Keratinocyte (primary cell): ENCODE results near the gene HLF. TPM values are rescaled to one million over a fixed set of nuclear protein-coding genes. Genes with fewer than 3 reads are reported as not detected.

Source experiments
- DNase-seq: peaks from one replicate; pipeline ENCODE4 v3.0.0-alpha.2; 2011; ENCODE audit warnings: low read depth, missing footprints, low spot score
- FAIRE-seq: peaks from 2 replicates; lab custom pipeline; 2011; peaks lifted over from hg19 to GRCh38; lab: Jason Lieb, UNC
- H2AFZ ChIP-seq: 2 replicates; pipeline ENCODE4 v1.6.0; 2012; ENCODE audit warnings: low read length, control low read depth, inconsistent platforms; ENCODE audit not compliant: control insufficient read depth
- H3K27ac ChIP-seq: 2 replicates; pipeline ENCODE4 v1.5.1; 2011; ENCODE audit warnings: low read length; ENCODE audit not compliant: control insufficient read depth, insufficient read depth
- H3K27me3 ChIP-seq: 3 replicates; pipeline ENCODE4 v1.6.0; 2011; ENCODE audit warnings: low read length; ENCODE audit not compliant: control insufficient read depth, insufficient read depth; ENCODE audit errors: extremely low read depth
- H3K36me3 ChIP-seq, 2 experiments: 2 replicates in 1 of 2; 3 replicates in 1 of 2; pipeline ENCODE4 v1.5.1; 2011; ENCODE audit warnings: low read length in 2 of 2, mild to moderate bottlenecking in 1 of 2; ENCODE audit not compliant: control insufficient read depth in 2 of 2, insufficient read depth in 2 of 2; ENCODE audit errors: extremely low read depth in 1 of 2
- H3K4me1 ChIP-seq: 3 replicates; pipeline ENCODE4 v1.5.1; 2011; ENCODE audit warnings: low read length; ENCODE audit not compliant: control insufficient read depth, insufficient read depth; ENCODE audit errors: extremely low read depth
- H3K4me2 ChIP-seq: 3 replicates; pipeline ENCODE4 v1.6.0; 2011; ENCODE audit warnings: low read depth, low read length; ENCODE audit not compliant: control insufficient read depth, insufficient read depth; ENCODE audit errors: extremely low read depth
- H3K4me3 ChIP-seq, 3 experiments: fragments of 200-600 bp in 1 of 3; sonication (generic) in 1 of 3; 2 replicates in 2 of 3; 3 replicates in 1 of 3; pipeline ENCODE4 v1.5.1; 2011 to 2016; ENCODE audit warnings: low read length in 3 of 3, mild to moderate bottlenecking in 3 of 3, control low read depth in 2 of 3, inconsistent platforms in 1 of 3, low read depth in 1 of 3, mixed read lengths in 1 of 3, mixed run types in 1 of 3, moderate library complexity in 1 of 3; ENCODE audit not compliant: control insufficient read depth in 2 of 3, insufficient read depth in 2 of 3; ENCODE audit errors: extremely low read depth in 1 of 3
- H3K79me2 ChIP-seq: 2 replicates; pipeline ENCODE4 v1.6.0; 2012; ENCODE audit warnings: low read length; ENCODE audit not compliant: control insufficient read depth, insufficient read depth
- H3K9ac ChIP-seq: 3 replicates; pipeline ENCODE4 v1.6.0; 2011; ENCODE audit warnings: low read length; ENCODE audit not compliant: control insufficient read depth, insufficient read depth; ENCODE audit errors: extremely low read depth
- H3K9me1 ChIP-seq: 3 replicates; pipeline ENCODE4 v1.6.0; 2011; ENCODE audit warnings: low read length; ENCODE audit not compliant: control insufficient read depth, insufficient read depth; ENCODE audit errors: extremely low read depth
- H3K9me3 ChIP-seq: 2 replicates; pipeline ENCODE4 v1.5.1; 2012; ENCODE audit warnings: low read depth, low read length; ENCODE audit not compliant: control insufficient read depth
- H4K20me1 ChIP-seq: 3 replicates; pipeline ENCODE4 v1.6.0; 2011; ENCODE audit warnings: low read length; ENCODE audit not compliant: control insufficient read depth, insufficient read depth; ENCODE audit errors: extremely low read depth
- EZH2 ChIP-seq: IDR thresholded peaks from one replicate; pipeline ENCODE4 v1.6.1; 2012; ENCODE audit warnings: inconsistent platforms, mild to moderate bottlenecking, low read length, moderate library complexity
- dilution Hi-C: fragments of 300-500 bp; cut with MboI; formaldehyde crosslinking; loops from one replicate; pipeline ENCODE4 v1.7.0; 2020; ENCODE audit warnings: low sequenced_read_pairs; ENCODE audit not compliant: extremely low pct_ligation_motif_present
- polyA plus RNA-seq, 5 experiments: library from polyadenylated mRNA; depleted of rRNA in 3 of 5; stranded (reverse) in 3 of 5; stranded (forward) in 1 of 5; unstranded in 1 of 5; fragments of >200 nt; gene quantifications; 1 replicate in 1 of 5; 2 replicates in 3 of 5; 3 replicates in 1 of 5; pipeline versions ENCODE4 v1.2.1 to v1.2.3, GENCODE V29; 2011 to 2012; ENCODE audit warnings: missing spikeins in 2 of 5, low read depth in 1 of 5, low replicate concordance in 1 of 5
- TF ChIP-seq, protein P1 (sequence below), 3 experiments: IDR thresholded peaks in 1 of 3; conservative IDR thresholded peaks in 1 of 3; optimal IDR thresholded peaks in 1 of 3; 2 replicates in 2 of 3; 3 replicates in 1 of 3; pipeline versions ENCODE3 to v1.5.1; 2011; ENCODE audit warnings: low read length in 3 of 3, mild to moderate bottlenecking in 3 of 3, moderate library complexity in 2 of 3, control low read depth in 1 of 3, inconsistent platforms in 1 of 3; ENCODE audit not compliant: insufficient read depth in 2 of 3; ENCODE audit errors: extremely low read depth in 1 of 3

Gene HLF
- polyA plus RNA-seq, 1 donor (not counting 4 experiments of a cell fraction or from before 2014, with no cell fraction given): 0.21 TPM

DNA sequence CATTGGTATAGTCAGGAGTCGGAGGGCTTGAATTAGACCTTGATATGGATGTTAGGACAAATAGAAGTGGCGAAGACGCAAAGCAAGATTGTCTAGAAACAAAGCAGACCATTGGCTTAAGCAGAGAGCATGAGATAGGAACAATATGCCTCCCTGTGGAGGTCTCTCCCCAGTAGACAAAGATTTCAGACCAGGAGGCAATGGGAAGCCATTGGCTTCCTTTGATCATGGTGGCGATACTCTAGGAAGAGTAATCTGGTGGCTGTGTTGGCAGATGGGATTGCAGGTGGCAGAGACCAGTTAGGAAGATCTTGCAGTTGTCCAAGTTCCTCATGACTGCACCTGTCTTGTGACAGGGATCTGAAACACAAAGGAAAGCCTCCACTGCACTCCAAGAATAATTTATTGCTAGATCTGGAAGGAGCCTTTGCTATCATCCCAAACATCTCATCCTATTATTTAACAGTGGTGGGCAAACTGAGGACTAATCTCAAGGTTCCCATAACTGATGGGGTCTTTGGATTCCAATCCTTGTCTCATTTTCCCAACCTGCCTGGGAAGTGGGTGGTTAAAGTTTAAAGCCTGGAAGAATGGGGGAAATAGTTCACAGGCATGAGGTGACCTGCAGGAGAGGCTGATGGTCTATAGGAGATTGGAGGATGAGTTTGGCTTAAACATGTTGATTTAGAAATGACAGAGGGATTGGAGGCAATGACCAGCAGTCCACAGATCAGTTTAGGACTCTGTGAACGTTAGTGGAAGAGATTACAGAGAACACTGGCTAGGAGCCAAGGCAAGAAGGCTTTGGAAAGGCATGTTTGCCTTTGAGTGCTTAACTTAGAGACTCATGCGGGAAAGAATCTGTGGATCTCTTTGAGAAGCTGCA, 37.0 kb downstream of the HLF start:
- Histone ChIP-seq H3K79me2 (no peaks in the 10 kb centered on the region), H3K27me3 (no peaks in the 10 kb centered on the region), H4K20me1 (no peaks in the 10 kb centered on the region), H3K9me1 (no peaks in the 10 kb centered on the region), H3K9ac (no peak overlapping the region), H3K4me1 (no peaks in the 10 kb centered on the region), H3K27ac (no peak overlapping the region), H3K9me3 (no peaks in the 10 kb centered on the region), H3K4me3 (no peak overlapping the region), H2AFZ (no peak overlapping the region), H3K36me3 (no peaks in the 10 kb centered on the region), H3K4me2 (no peak overlapping the region)
- TF ChIP-seq EZH2: no peak
- TF ChIP-seq, protein P1, sequence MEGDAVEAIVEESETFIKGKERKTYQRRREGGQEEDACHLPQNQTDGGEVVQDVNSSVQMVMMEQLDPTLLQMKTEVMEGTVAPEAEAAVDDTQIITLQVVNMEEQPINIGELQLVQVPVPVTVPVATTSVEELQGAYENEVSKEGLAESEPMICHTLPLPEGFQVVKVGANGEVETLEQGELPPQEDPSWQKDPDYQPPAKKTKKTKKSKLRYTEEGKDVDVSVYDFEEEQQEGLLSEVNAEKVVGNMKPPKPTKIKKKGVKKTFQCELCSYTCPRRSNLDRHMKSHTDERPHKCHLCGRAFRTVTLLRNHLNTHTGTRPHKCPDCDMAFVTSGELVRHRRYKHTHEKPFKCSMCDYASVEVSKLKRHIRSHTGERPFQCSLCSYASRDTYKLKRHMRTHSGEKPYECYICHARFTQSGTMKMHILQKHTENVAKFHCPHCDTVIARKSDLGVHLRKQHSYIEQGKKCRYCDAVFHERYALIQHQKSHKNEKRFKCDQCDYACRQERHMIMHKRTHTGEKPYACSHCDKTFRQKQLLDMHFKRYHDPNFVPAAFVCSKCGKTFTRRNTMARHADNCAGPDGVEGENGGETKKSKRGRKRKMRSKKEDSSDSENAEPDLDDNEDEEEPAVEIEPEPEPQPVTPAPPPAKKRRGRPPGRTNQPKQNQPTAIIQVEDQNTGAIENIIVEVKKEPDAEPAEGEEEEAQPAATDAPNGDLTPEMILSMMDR (optimal IDR thresholded peaks at IDR 0.05 in 1 of 3, IDR thresholded peaks at IDR 0.05 in 1 of 3, conservative IDR thresholded peaks at IDR 0.05 in 1 of 3; ENCODE audit: extremely low read depth in 1 of 3, insufficient read depth in 2 of 3, low read length in 3 of 3): no peak
- DNase-seq: no peak
- FAIRE-seq: no peak
- dilution Hi-C loops: no loop called here

DNA sequence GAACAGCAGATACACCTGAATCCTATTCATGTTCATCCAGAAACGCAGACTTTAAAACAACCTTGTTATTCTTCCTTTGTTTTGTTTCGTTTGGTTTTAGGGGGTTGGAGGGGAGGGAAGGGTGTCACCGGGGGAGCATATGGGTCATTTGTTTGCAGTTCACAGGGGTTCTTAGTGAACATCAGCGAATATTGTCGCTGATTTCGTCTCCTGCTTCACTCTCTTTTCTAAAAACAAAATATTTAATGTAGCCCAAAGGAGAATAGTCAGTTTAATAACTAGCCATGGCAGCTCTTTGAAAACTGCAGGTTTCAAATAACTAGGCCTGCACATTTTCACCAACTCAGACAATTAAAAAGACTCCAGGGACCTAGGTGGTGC, 37.6 kb downstream of the HLF start:
- H3K4me2 ChIP-seq: no peak overlapping the region
- no peak overlapping the region for H3K4me3 ChIP-seq
- H3K9me3 ChIP-seq: no peaks in the 10 kb centered on the region
- TF ChIP-seq, protein P1 (optimal IDR thresholded peaks at IDR 0.05 in 1 of 3, IDR thresholded peaks at IDR 0.05 in 1 of 3, conservative IDR thresholded peaks at IDR 0.05 in 1 of 3; ENCODE audit: extremely low read depth in 1 of 3, insufficient read depth in 2 of 3, low read length in 3 of 3): no peak
- no peak for TF ChIP-seq EZH2
- FAIRE-seq (no peak), DNase-seq (no peak)
- H4K20me1 ChIP-seq: no peaks in the 10 kb centered on the region
- no peaks in the 10 kb centered on the region for H3K9me1 ChIP-seq
- dilution Hi-C loops: no loop called here
- H3K36me3 ChIP-seq: no peaks in the 10 kb centered on the region
- no peaks in the 10 kb centered on the region for H3K4me1 ChIP-seq
- H3K79me2 ChIP-seq: no peaks in the 10 kb centered on the region
- H3K27me3 ChIP-seq: no peaks in the 10 kb centered on the region
- no peak overlapping the region for H3K27ac ChIP-seq
- H3K9ac ChIP-seq: no peak overlapping the region
- H2AFZ ChIP-seq: no peak overlapping the region
